DND-41 (cell line): ENCODE results near the gene SMOC2.

Experiments used
- ATAC-seq: fragments of 200-7000 bp; cut with Tn5 transposase; 3 replicates; pipeline ENCODE4 v1.9.1; 2021; ENCODE audit warnings: low read depth; ENCODE audit not compliant: insufficient read depth
- DNase-seq: peaks from one replicate; pipeline ENCODE4 v3.0.0-alpha.2; 2020
- H2AFZ ChIP-seq: 2 replicates; pipeline ENCODE4 v1.6.0; 2012; ENCODE audit warnings: low read depth, low read length
- H3K27ac ChIP-seq: 2 replicates; pipeline ENCODE4 v1.5.1; 2012; ENCODE audit warnings: low read length, inconsistent platforms
- H3K27me3 ChIP-seq: fragments of 200-600 bp; sonication (generic); 2 replicates; pipeline ENCODE4 v1.6.0; 2012; ENCODE audit warnings: low read length, mild to moderate bottlenecking, inconsistent platforms; ENCODE audit not compliant: insufficient read depth, poor library complexity
- H3K36me3 ChIP-seq: 2 replicates; pipeline ENCODE4 v1.5.1; 2012; ENCODE audit warnings: low read length, inconsistent platforms; ENCODE audit not compliant: insufficient read depth
- H3K4me1 ChIP-seq: 2 replicates; pipeline ENCODE4 v1.5.1; 2012; ENCODE audit warnings: mild to moderate bottlenecking, low read length; ENCODE audit not compliant: insufficient read depth
- H3K4me2 ChIP-seq: 2 replicates; pipeline ENCODE4 v1.6.0; 2012; ENCODE audit warnings: mild to moderate bottlenecking, moderate library complexity, low read length, inconsistent platforms; ENCODE audit not compliant: insufficient read depth
- H3K4me3 ChIP-seq, 2 experiments: fragments of 200-600 bp in 1 of 2; shearing (Covaris generic) in 1 of 2; 2 replicates each; pipeline ENCODE4 v1.5.1; 2012 to 2016; ENCODE audit warnings: inconsistent platforms in 2 of 2, low read length in 2 of 2, mild to moderate bottlenecking in 2 of 2, low read depth in 1 of 2, moderate library complexity in 1 of 2
- H3K79me2 ChIP-seq: 2 replicates; pipeline ENCODE4 v1.6.0; 2012; ENCODE audit warnings: low read length, inconsistent platforms; ENCODE audit not compliant: insufficient read depth
- H3K9ac ChIP-seq: 2 replicates; pipeline ENCODE4 v1.6.0; 2012; ENCODE audit warnings: low read depth, mild to moderate bottlenecking, inconsistent platforms, low read length, moderate library complexity
- H3K9me3 ChIP-seq: 2 replicates; pipeline ENCODE4 v1.5.1; 2012; ENCODE audit warnings: low read length, moderate library complexity, mild to moderate bottlenecking, inconsistent platforms; ENCODE audit not compliant: insufficient read depth, severe bottlenecking
- H4K20me1 ChIP-seq: 2 replicates; pipeline ENCODE4 v1.6.0; 2012; ENCODE audit warnings: low read length; ENCODE audit not compliant: insufficient read depth
- CTCF ChIP-seq: IDR thresholded peaks from 2 replicates; pipeline ENCODE4 v1.5.1; 2012; ENCODE audit warnings: borderline replicate concordance, low read length, moderate library complexity, mild to moderate bottlenecking; ENCODE audit not compliant: poor library complexity, severe bottlenecking; ENCODE audit errors: extremely low read depth
- EZH2 ChIP-seq: IDR thresholded peaks from 3 replicates; pipeline ENCODE4 v1.6.1; 2012; ENCODE audit warnings: borderline replicate concordance, low read depth, mild to moderate bottlenecking, moderate library complexity, low read length, inconsistent platforms; ENCODE audit not compliant: severe bottlenecking

The SMOC2 gene

GRCh38 chr6:168494726-168495125 is 53.7 kb downstream of the SMOC2 start:
- H4K20me1 ChIP-seq, result no peaks in the 10 kb centered on the region
- H3K4me3 ChIP-seq, result no peak overlapping the region
- H3K36me3 ChIP-seq, result no peaks in the 10 kb centered on the region
- no peaks in the 10 kb centered on the region for H3K79me2 ChIP-seq
- ATAC-seq (no peak), DNase-seq (no peak)
- H2AFZ ChIP-seq, result no peak overlapping the region
- no peaks in the 10 kb centered on the region for H3K27me3 ChIP-seq
- no peak overlapping the region for H3K4me2 ChIP-seq
- H3K4me1 ChIP-seq, result no peaks in the 10 kb centered on the region
- H3K9me3 ChIP-seq, result no peaks in the 10 kb centered on the region
- no peak for TF ChIP-seq EZH2
- TF ChIP-seq CTCF, result no peak
- H3K27ac ChIP-seq, result no peak overlapping the region
- H3K9ac ChIP-seq, result no peak overlapping the region

- no peaks in the 10 kb centered on the region for H4K20me1 ChIP-seq
- no peaks in the 10 kb centered on the region for H3K27me3 ChIP-seq
- no peaks in the 10 kb centered on the region for H3K4me1 ChIP-seq
- H3K9ac ChIP-seq, result no peak overlapping the region
- H2AFZ ChIP-seq, result no peak overlapping the region
- H3K36me3 ChIP-seq, result no peaks in the 10 kb centered on the region
- H3K9me3 ChIP-seq, result no peaks in the 10 kb centered on the region
- DNase-seq (no peak), ATAC-seq (no peak)
- H3K4me3 ChIP-seq, result no peak overlapping the region
- H3K4me2 ChIP-seq, result no peak overlapping the region
- TF ChIP-seq EZH2, result no peak
- no peak for TF ChIP-seq CTCF
- no peak overlapping the region for H3K27ac ChIP-seq
- no peaks in the 10 kb centered on the region for H3K79me2 ChIP-seq
Measured at GRCh38 chr6:168495133-168495532, 54.1 kb downstream of the SMOC2 start.

- Histone ChIP-seq H3K27ac (no peak overlapping the region), H2AFZ (no peak overlapping the region), H3K9me3 (no peaks in the 10 kb centered on the region), H3K4me1 (no peaks in the 10 kb centered on the region), H3K79me2 (no peaks in the 10 kb centered on the region), H3K9ac (no peak overlapping the region), H4K20me1 (no peaks in the 10 kb centered on the region), H3K4me3 (no peak overlapping the region), H3K27me3 (no peaks in the 10 kb centered on the region), H3K36me3 (no peaks in the 10 kb centered on the region), H3K4me2 (no peak overlapping the region)
- DNase-seq (no peak), ATAC-seq (no peak)
- TF ChIP-seq CTCF, result no peak
- TF ChIP-seq EZH2, result no peak
Measured at GRCh38 chr6:168495636-168496035, 54.7 kb downstream of the SMOC2 start.
